SK-N-SH (cell line): ENCODE measurements around the gene TM9SF1. TPM values are rescaled to one million over a fixed set of nuclear protein-coding genes. Genes with fewer than 3 reads are reported as not detected.
A peak's percentile ranks its signal among the peaks of the same experiment; 100 is the strongest.

Source experiments
- CTCF ChIA-PET: fragments of 300-600, 350-600 bp; formaldehyde crosslinking; extraction: SDS; loops from one replicate; lab custom pipeline; 2021; lab: Yijun Ruan, JAX
- POLR2A ChIA-PET: fragments of 350-600 bp; sonication (Branson Sonifier 250); formaldehyde crosslinking; extraction: SDS; loops from one replicate; lab custom pipeline; 2020; ENCODE audit warnings: antibody characterized with exemption, inconsistent platforms; lab: Yijun Ruan, JAX
- DNase-seq: peaks from one replicate; pipeline ENCODE4 v3.0.0; 2012
- H2AFZ ChIP-seq: fragments of 200-600 bp; sonication (generic); 2 replicates; pipeline ENCODE4 v1.8.1; 2016; ENCODE audit warnings: antibody characterized with exemption, mild to moderate bottlenecking, low read depth
- H3F3A ChIP-seq: fragments of 200-600 bp; sonication (generic); replicated peaks from 2 replicates; pipeline ENCODE3; 2016; ENCODE audit warnings: antibody characterized with exemption, mild to moderate bottlenecking; ENCODE audit not compliant: insufficient read depth
- H3K27ac ChIP-seq, 2 experiments: fragments of 200-500 bp in 1 of 2; fragments of 200-600 bp in 1 of 2; sonication (Bioruptor generic) in 1 of 2; sonication (generic), shearing (Covaris generic) in 1 of 2; 2 replicates each; pipeline versions ENCODE4 v1.5.1 to v1.6.1; 2014 to 2016; ENCODE audit warnings: low read depth in 2 of 2, inconsistent platforms in 1 of 2, low read length in 1 of 2, mild to moderate bottlenecking in 1 of 2, mixed read lengths in 1 of 2
- H3K27me3 ChIP-seq: fragments of 200-600 bp; sonication (generic), shearing (Covaris generic); 2 replicates; pipeline ENCODE4 v1.6.1; 2016; ENCODE audit warnings: mixed run types; ENCODE audit not compliant: insufficient read depth
- H3K36me3 ChIP-seq, 2 experiments: fragments of 200-500 bp in 1 of 2; fragments of 200-600 bp in 1 of 2; sonication (Bioruptor generic) in 1 of 2; sonication (generic) in 1 of 2; replicated peaks in 1 of 2; 2 replicates each; pipeline versions ENCODE3 to v1.5.1; 2014 to 2016; ENCODE audit warnings: low read length in 1 of 2, mild to moderate bottlenecking in 1 of 2; ENCODE audit not compliant: insufficient read depth in 2 of 2, control insufficient read depth in 1 of 2
- H3K4me1 ChIP-seq, 2 experiments: fragments of 200-500 bp in 1 of 2; fragments of 200-600 bp in 1 of 2; sonication (Bioruptor generic) in 1 of 2; sonication (generic), shearing (Covaris generic) in 1 of 2; 2 replicates each; pipeline versions ENCODE4 v1.5.1 to v1.6.1; 2014 to 2016; ENCODE audit warnings: low read depth in 1 of 2, low read length in 1 of 2, mixed run types in 1 of 2; ENCODE audit not compliant: insufficient read depth in 2 of 2, control insufficient read depth in 1 of 2
- H3K4me2 ChIP-seq: fragments of 200-600 bp; sonication (generic), shearing (Covaris generic); 2 replicates; pipeline ENCODE4 v1.6.1; 2017; ENCODE audit warnings: mixed run types
- H3K4me3 ChIP-seq, 2 experiments: fragments of 200-500 bp in 1 of 2; fragments of 200-600 bp in 1 of 2; sonication (Bioruptor generic) in 1 of 2; sonication (generic), shearing (Covaris generic) in 1 of 2; 2 replicates each; pipeline versions ENCODE4 v1.5.1 to v1.8.1; 2014 to 2016; ENCODE audit warnings: low read depth in 2 of 2, inconsistent platforms in 1 of 2, low read length in 1 of 2, mild to moderate bottlenecking in 1 of 2, mixed read lengths in 1 of 2, moderate library complexity in 1 of 2
- H3K79me2 ChIP-seq: fragments of 200-600 bp; sonication (generic); 2 replicates; pipeline ENCODE4 v1.8.1; 2017; ENCODE audit warnings: mild to moderate bottlenecking; ENCODE audit not compliant: insufficient read depth
- H3K9ac ChIP-seq: fragments of 200-600 bp; sonication (generic); 2 replicates; pipeline ENCODE4 v1.6.1; 2017; ENCODE audit warnings: mixed run types
- H3K9me2 ChIP-seq: fragments of 200-600 bp; sonication (generic); 2 replicates; pipeline ENCODE4 v1.6.1; 2017; ENCODE audit warnings: mixed run types
- H3K9me3 ChIP-seq: fragments of 200-600 bp; sonication (generic); 2 replicates; pipeline ENCODE4 v1.6.1; 2017; ENCODE audit warnings: mixed run types, mild to moderate bottlenecking, moderate library complexity
- H4K20me1 ChIP-seq: fragments of 200-600 bp; sonication (generic); 2 replicates; pipeline ENCODE4 v1.6.1; 2017; ENCODE audit warnings: mild to moderate bottlenecking, mixed run types; ENCODE audit not compliant: insufficient read depth
- ELF1 ChIP-seq: IDR thresholded peaks from 2 replicates; pipeline ENCODE4 v1.4.0; 2012
- EP300 ChIP-seq, 2 experiments: IDR thresholded peaks; 2 replicates each; pipeline versions ENCODE4 v1.4.0 to v1.6.1; 2012; ENCODE audit warnings: borderline replicate concordance in 1 of 2, low read depth in 1 of 2, low read length in 1 of 2
- EZH2phosphoT487 ChIP-seq: fragments of 200-600 bp; sonication (generic); IDR thresholded peaks from 2 replicates; pipeline ENCODE4 v1.6.1; 2017; ENCODE audit warnings: low read depth, mixed run types, mild to moderate bottlenecking, antibody characterized with exemption, moderate library complexity, borderline replicate concordance
- FOSL2 ChIP-seq: IDR thresholded peaks from 2 replicates; pipeline ENCODE4 v1.4.0; 2012; ENCODE audit warnings: low read depth, mild to moderate bottlenecking, moderate library complexity, borderline replicate concordance
- FOXJ3 ChIP-seq: sonication (generic); formaldehyde crosslinking; IDR thresholded peaks from 2 replicates; pipeline ENCODE4 v1.5.1; 2020; ENCODE audit warnings: mild to moderate bottlenecking, missing genetic modification reagents
- FOXM1 ChIP-seq: IDR thresholded peaks from 2 replicates; pipeline ENCODE4 v1.4.0; 2012; ENCODE audit warnings: low read depth, mild to moderate bottlenecking
- GABPA ChIP-seq: IDR thresholded peaks from 2 replicates; pipeline ENCODE4 v1.4.0; 2012; ENCODE audit warnings: low read depth, mild to moderate bottlenecking
- MAX ChIP-seq: IDR thresholded peaks from 2 replicates; pipeline ENCODE4 v1.4.0; 2012; ENCODE audit warnings: low read depth
- MEF2A ChIP-seq: IDR thresholded peaks from 2 replicates; pipeline ENCODE4 v1.4.0; 2012; ENCODE audit warnings: low read depth, borderline replicate concordance
- MXI1 ChIP-seq: IDR thresholded peaks from 2 replicates; pipeline ENCODE4 v1.6.1; 2012; ENCODE audit warnings: mild to moderate bottlenecking, low read depth, low read length, improper control_type of control experiment
- NFIC ChIP-seq: IDR thresholded peaks from 2 replicates; pipeline ENCODE4 v1.4.0; 2012; ENCODE audit warnings: borderline replicate concordance
- NRF1 ChIP-seq: IDR thresholded peaks from 2 replicates; pipeline ENCODE4 v1.6.1; 2012; ENCODE audit warnings: low read depth, mild to moderate bottlenecking, low read length
- RAD21 ChIP-seq: IDR thresholded peaks from 2 replicates; pipeline ENCODE4 v1.6.1; 2012; ENCODE audit warnings: mild to moderate bottlenecking, low read length
- RCOR1 ChIP-seq: fragments of 150-350 bp; IDR thresholded peaks from 2 replicates; pipeline ENCODE4 v1.6.1; 2017; ENCODE audit warnings: antibody characterized with exemption, low read length
- RXRA ChIP-seq: IDR thresholded peaks from 2 replicates; pipeline ENCODE4 v1.4.0; 2012; ENCODE audit warnings: low read depth, mild to moderate bottlenecking, borderline replicate concordance
- SMC3 ChIP-seq: IDR thresholded peaks from 2 replicates; pipeline ENCODE4 v1.6.1; 2012; ENCODE audit warnings: low read depth, low read length, improper control_type of control experiment
- TAF1 ChIP-seq: IDR thresholded peaks from 2 replicates; pipeline ENCODE4 v1.6.1; 2012; ENCODE audit warnings: low read depth, mild to moderate bottlenecking, low read length, moderate library complexity, borderline replicate concordance
- TCF12 ChIP-seq: IDR thresholded peaks from 2 replicates; pipeline ENCODE4 v1.4.0; 2012
- TEAD4 ChIP-seq: IDR thresholded peaks from 2 replicates; pipeline ENCODE4 v1.4.0; 2012; ENCODE audit warnings: mild to moderate bottlenecking, borderline replicate concordance; ENCODE audit not compliant: insufficient read depth
- USF1 ChIP-seq: IDR thresholded peaks from 2 replicates; pipeline ENCODE4 v1.4.0; 2012; ENCODE audit warnings: low read depth, borderline replicate concordance
- USF2 ChIP-seq: fragments of 150-350 bp; IDR thresholded peaks from 2 replicates; pipeline ENCODE4 v1.6.1; 2017; ENCODE audit warnings: antibody characterized with exemption, low read length, low read depth, borderline replicate concordance
- YY1 ChIP-seq: IDR thresholded peaks from 2 replicates; pipeline ENCODE4 v1.4.0; 2012; ENCODE audit warnings: low read depth, mild to moderate bottlenecking
- ZBTB33 ChIP-seq: IDR thresholded peaks from 2 replicates; pipeline ENCODE4 v1.4.0; 2012; ENCODE audit warnings: low read depth, borderline replicate concordance
- WGBS: methylation state at CpG from one replicate; pipeline ENCODE4 v1.1.6; 2017; ENCODE audit warnings: low lambda C conversion rate; 5-methylcytosine and 5-hydroxymethylcytosine counted together
- polyA plus RNA-seq, 3 experiments: library from polyadenylated mRNA; depleted of rRNA; stranded (reverse); fragments of >200 nt; gene quantifications; 2 replicates each; pipeline ENCODE4 v1.2.3, GENCODE V29; 2012

Gene TM9SF1
- polyA plus RNA-seq, 1 of the 3 experiments (the other 2 are of a cell fraction) = 48.7 TPM

GRCh38 chr14:24186831-24187538, 8.3 kb downstream of the TM9SF1 start:
- WGBS = 86% methylated on average over 10 of the region's 10 CpGs
- H3K36me3 ChIP-seq = peaks cover 23 to 69% of the 10 kb centered on the region in 2 experiments
- H3K4me2 ChIP-seq = peak overlapping the region; percentile 98; the same call in 1 of the 2 replicates
- ChIA-PET CTCF (interaction anchor here (1.4 to 2.6 kb wide), 5 partner anchors 9 to 78 kb away, joined by 3 to 14 read pairs (median 7); partner anchors contain the start of genes IRF9, MDP1 and TM9SF1), POLR2A (interaction anchor here (1.1 to 3.2 kb wide), 2 partner anchors 10 to 13 kb away, joined by 4 to 10 read pairs; no protein-coding TSS in a partner anchor)
- no peaks in the 10 kb centered on the region for H3K27me3 ChIP-seq
- no peaks in the 10 kb centered on the region for H3K9me2 ChIP-seq
- H3K27ac ChIP-seq = no peak overlapping the region; a peak in 1 of 4 replicates
- peaks cover 13% of the 10 kb centered on the region for H3F3A ChIP-seq
- peaks cover 27% of the 10 kb centered on the region for H3K79me2 ChIP-seq
- TF ChIP-seq USF2 = no peak
- no peak for TF ChIP-seq MAX
- TF ChIP-seq SMC3 = no peak
- no peak for TF ChIP-seq RXRA
- no peak for TF ChIP-seq EP300 (IDR thresholded peaks at IDR 0.05; ENCODE audit: borderline replicate concordance in 1 of 2, low read depth in 1 of 2, low read length in 1 of 2)
- TF ChIP-seq GABPA = no peak
- no peak for TF ChIP-seq TCF12
- no peak for TF ChIP-seq MEF2A
- no peak for TF ChIP-seq RCOR1
- no peak for TF ChIP-seq TEAD4
- no peak for TF ChIP-seq FOXJ3 (CRISPR knock-in tag)
- no peak for TF ChIP-seq FOXM1
- TF ChIP-seq YY1 = no peak
- no peak for TF ChIP-seq MXI1
- TF ChIP-seq USF1 = no peak
- TF ChIP-seq ELF1 = no peak
- peak overlapping the region in 1 of 2 experiments; percentile 96; a peak in 3 of 4 replicates for H3K4me3 ChIP-seq
- no peak for DNase-seq
- no peaks in the 10 kb centered on the region for H4K20me1 ChIP-seq
- no peak overlapping the region for H2AFZ ChIP-seq
- no peaks in the 10 kb centered on the region for H3K9me3 ChIP-seq
- no peak overlapping the region for H3K9ac ChIP-seq
- peaks cover 9 to 21% of the 10 kb centered on the region in 2 experiments for H3K4me1 ChIP-seq

- H3K4me1 ChIP-seq = peaks cover 9 to 21% of the 10 kb centered on the region in 2 experiments
- H3K4me3 ChIP-seq = no peak overlapping the region
- DNase-seq = no peak
- H3K9me2 ChIP-seq = no peaks in the 10 kb centered on the region
- H3K27me3 ChIP-seq = no peaks in the 10 kb centered on the region
- no peak overlapping the region for H3K9ac ChIP-seq
- H3K27ac ChIP-seq = no peak overlapping the region
- CTCF ChIA-PET = interaction anchor here (0.7 to 3.8 kb wide), 7 partner anchors 10 to 77 kb away, joined by 3 to 16 read pairs (median 4); partner anchors contain the start of genes IRF9, MDP1 and TM9SF1
- no peak overlapping the region for H3K4me2 ChIP-seq
- TF ChIP-seq TEAD4 (no peak), EZH2phosphoT487 (no peak), ELF1 (no peak), NFIC (no peak), TCF12 (no peak), USF1 (no peak), TAF1 (no peak), NRF1 (no peak), FOSL2 (no peak), YY1 (no peak), RAD21 (no peak), GABPA (no peak), ZBTB33 (no peak)
- 96% methylated on average over 7 of the region's 11 CpGs for WGBS
- H4K20me1 ChIP-seq = no peaks in the 10 kb centered on the region
- H3K36me3 ChIP-seq = peaks cover 21 to 77% of the 10 kb centered on the region in 2 experiments
- no peak overlapping the region for H2AFZ ChIP-seq
- H3K9me3 ChIP-seq = no peaks in the 10 kb centered on the region
- POLR2A ChIA-PET = interaction anchor here (1.4 kb wide), 1 partner anchor 14 kb away, joined by 4 read pairs; the partner anchor contains the start of gene REC8
- H3K79me2 ChIP-seq = peaks cover 19% of the 10 kb centered on the region
- H3F3A ChIP-seq = peaks cover 15% of the 10 kb centered on the region
Observed at GRCh38 chr14:24185741-24186140, 9.5 kb downstream of the TM9SF1 start.
